NT2/D1 (cell line): Measurements from ENCODE around the gene NIPAL4.

Experiments
- DNase-seq: peaks from one replicate; pipeline ENCODE4 v3.0.0-alpha.2; 2011; ENCODE audit warnings: low read depth, low spot score
- H3K27me3 ChIP-seq: 2 replicates; pipeline ENCODE4 v1.6.0; 2011; ENCODE audit warnings: mild to moderate bottlenecking; ENCODE audit not compliant: insufficient read length, insufficient read depth
- H3K36me3 ChIP-seq: 2 replicates; pipeline ENCODE4 v1.6.1; 2011; ENCODE audit warnings: mild to moderate bottlenecking, low read length, mixed read lengths; ENCODE audit not compliant: insufficient read depth, insufficient read length
- H3K4me1 ChIP-seq: 2 replicates; pipeline ENCODE4 v1.5.1; 2011; ENCODE audit not compliant: insufficient read depth, insufficient read length
- H3K4me3 ChIP-seq: 2 replicates; pipeline ENCODE4 v1.5.1; 2011; ENCODE audit warnings: low read depth; ENCODE audit not compliant: insufficient read length
- H3K9ac ChIP-seq: 2 replicates; pipeline ENCODE4 v1.6.0; 2011; ENCODE audit warnings: low read depth; ENCODE audit not compliant: insufficient read length
- H3K9me3 ChIP-seq: 2 replicates; pipeline ENCODE4 v1.5.1; 2011; ENCODE audit warnings: mild to moderate bottlenecking, low read length; ENCODE audit not compliant: insufficient read depth
- SUZ12 ChIP-seq: IDR thresholded peaks from 2 replicates; pipeline ENCODE4 v1.6.1; 2011; ENCODE audit not compliant: insufficient read length, insufficient read depth; ENCODE audit errors: extremely low read depth
- YY1 ChIP-seq: IDR thresholded peaks from 2 replicates; pipeline ENCODE4 v1.6.1; 2011; ENCODE audit not compliant: insufficient read length, insufficient read depth
- ZNF274 ChIP-seq: IDR thresholded peaks from 2 replicates; pipeline ENCODE4 v1.6.1; 2011; ENCODE audit warnings: mild to moderate bottlenecking, low read depth, low read length

Gene NIPAL4

DNA sequence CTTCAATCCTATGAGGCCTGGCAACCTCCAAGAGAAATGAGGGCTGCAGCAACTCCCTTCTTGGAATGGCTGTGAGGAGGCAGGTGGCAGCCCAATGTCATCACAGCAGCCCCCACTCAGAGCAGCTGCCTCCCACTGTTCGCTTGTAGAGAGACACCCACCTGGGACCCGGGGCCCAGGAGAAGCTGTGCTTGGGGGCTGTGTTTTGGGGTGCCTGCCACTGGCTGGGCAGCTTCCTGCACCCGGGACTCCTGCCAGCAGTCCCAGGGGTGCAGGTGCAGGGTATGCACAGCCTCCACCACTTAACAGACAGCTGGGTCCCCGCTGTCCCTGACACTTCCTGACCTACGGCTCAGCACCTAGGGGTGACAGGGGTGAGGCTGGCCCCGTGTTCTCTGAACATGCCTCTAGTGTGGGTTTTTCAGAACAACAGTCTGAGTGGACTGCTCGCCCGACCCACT is 26.2 kb downstream of the NIPAL4 start:
- no peak for DNase-seq
- Histone ChIP-seq H3K9ac (no peak overlapping the region), H3K36me3 (peaks cover 68% of the 10 kb centered on the region), H3K27me3 (no peaks in the 10 kb centered on the region), H3K4me3 (no peak overlapping the region), H3K4me1 (no peaks in the 10 kb centered on the region), H3K9me3 (no peaks in the 10 kb centered on the region)
- no peak for TF ChIP-seq YY1
- TF ChIP-seq SUZ12: no peak
- TF ChIP-seq ZNF274: no peak

DNA sequence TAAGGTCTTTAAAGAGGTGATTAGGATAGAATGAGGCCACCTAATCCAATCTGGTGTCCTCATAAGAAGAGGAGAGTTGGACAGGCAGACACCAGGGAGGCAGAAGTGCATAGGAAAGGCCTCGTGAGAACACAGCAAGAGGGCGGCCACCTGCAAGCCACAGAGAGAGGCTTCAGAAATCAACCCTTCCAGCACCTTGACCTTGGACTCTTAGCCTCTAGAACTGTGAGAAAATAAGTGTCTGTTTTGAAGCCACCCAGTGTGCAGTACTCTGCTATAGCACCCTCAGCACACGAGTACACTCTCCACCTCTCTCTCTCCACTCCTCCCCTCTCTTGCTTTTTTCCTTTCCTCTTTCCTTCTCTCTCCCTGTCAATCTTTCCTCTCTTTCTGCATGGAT is 26.8 kb downstream of the NIPAL4 start:
- Histone ChIP-seq H3K9ac (no peak overlapping the region), H3K36me3 (peaks cover 68% of the 10 kb centered on the region), H3K9me3 (no peaks in the 10 kb centered on the region), H3K4me1 (no peaks in the 10 kb centered on the region), H3K27me3 (no peaks in the 10 kb centered on the region), H3K4me3 (no peak overlapping the region)
- DNase-seq: no peak
- TF ChIP-seq SUZ12 (no peak), ZNF274 (no peak), YY1 (no peak)

DNA sequence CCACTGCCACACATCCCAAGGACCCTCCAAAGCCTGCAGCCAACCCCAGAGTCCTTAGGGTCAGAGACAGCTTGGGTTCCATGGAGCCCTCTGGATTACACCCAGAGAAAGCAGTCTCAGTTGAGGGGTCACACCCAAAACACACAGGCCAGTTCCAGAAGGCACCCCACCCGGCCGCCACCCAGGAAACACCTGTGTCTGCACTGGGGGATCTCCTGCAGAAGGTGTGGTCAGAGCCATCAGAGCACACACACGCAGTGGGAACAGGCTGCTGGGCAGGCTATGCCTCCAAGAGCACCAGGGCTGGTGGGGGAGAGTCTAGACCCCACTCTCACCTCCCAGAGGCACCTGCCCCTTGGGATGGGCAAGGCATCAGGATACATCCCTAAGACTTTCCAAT is 27.3 kb downstream of the NIPAL4 start:
- Histone ChIP-seq H3K9ac (no peak overlapping the region), H3K27me3 (no peaks in the 10 kb centered on the region), H3K36me3 (peaks cover 70% of the 10 kb centered on the region), H3K4me1 (no peaks in the 10 kb centered on the region), H3K9me3 (no peaks in the 10 kb centered on the region), H3K4me3 (no peak overlapping the region)
- TF ChIP-seq ZNF274 (no peak), YY1 (no peak), SUZ12 (no peak)
- DNase-seq: no peak

- Histone ChIP-seq H3K27me3 (no peaks in the 10 kb centered on the region), H3K9me3 (no peaks in the 10 kb centered on the region), H3K36me3 (peaks cover 73% of the 10 kb centered on the region), H3K4me1 (no peaks in the 10 kb centered on the region), H3K4me3 (no peak overlapping the region), H3K9ac (no peak overlapping the region)
- no peak for DNase-seq
- TF ChIP-seq SUZ12: no peak
- TF ChIP-seq ZNF274: no peak
- no peak for TF ChIP-seq YY1
Observed at GRCh38 chr5:157491471-157491995, 31.5 kb downstream of the NIPAL4 start.

DNA sequence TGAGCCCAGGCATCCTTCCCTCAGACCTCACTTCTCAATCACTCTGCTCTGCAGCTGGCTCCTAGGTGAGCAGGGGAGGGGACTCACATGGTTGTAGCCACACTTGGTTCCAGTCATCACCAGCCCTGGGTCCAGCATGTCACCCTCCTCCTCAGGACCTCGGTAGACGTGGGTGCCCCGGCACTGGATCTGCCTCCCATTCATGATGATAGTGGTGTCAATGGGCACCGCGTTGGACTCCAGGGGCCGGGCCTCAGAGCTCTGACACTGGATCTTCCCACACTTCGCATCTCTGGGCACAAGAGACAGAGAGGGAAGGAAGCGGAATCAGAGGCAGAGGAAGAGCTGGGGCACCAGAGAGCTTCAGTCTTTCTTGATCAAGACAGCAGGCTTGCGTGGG is 32.9 kb downstream of the NIPAL4 start:
- no peak overlapping the region for H3K4me3 ChIP-seq
- no peak for DNase-seq
- H3K27me3 ChIP-seq: no peaks in the 10 kb centered on the region
- H3K9ac ChIP-seq: no peak overlapping the region
- TF ChIP-seq ZNF274 (no peak), SUZ12 (no peak), YY1 (no peak)
- no peaks in the 10 kb centered on the region for H3K4me1 ChIP-seq
- peaks cover 73% of the 10 kb centered on the region for H3K36me3 ChIP-seq
- H3K9me3 ChIP-seq: no peaks in the 10 kb centered on the region

DNA sequence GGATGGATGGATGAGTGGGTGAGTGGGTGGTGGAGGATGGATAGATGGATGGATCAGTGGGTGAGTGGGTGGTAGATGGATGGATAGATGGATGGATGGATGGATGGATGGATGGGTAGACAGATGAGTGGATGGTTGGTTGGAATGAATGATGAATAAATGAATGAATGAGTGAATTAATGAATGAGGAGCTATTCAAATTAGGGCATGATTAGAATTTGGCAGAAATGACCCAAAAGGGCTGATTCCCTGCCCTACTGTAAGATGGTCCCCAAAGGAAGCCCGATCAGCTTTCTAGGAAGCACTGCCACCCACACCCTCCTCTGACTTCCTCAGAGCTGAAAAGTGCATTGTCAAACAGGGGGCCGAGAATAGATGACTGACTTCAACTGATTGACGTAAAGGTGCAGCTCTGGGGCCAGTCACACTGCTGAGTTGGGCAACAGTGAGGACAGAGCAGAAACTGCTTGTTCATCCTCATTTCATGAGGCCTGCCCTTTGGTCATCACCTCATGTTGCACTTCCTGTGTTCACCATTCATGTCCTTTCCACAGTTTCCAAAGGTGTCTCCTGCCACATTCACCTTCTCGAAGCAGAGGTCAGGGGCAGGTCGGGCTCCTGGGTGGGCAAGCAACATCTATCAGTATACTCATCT is 34.3 kb downstream of the NIPAL4 start:
- H3K9me3 ChIP-seq: no peaks in the 10 kb centered on the region
- DNase-seq: no peak
- H3K4me3 ChIP-seq: no peak overlapping the region
- H3K27me3 ChIP-seq: no peaks in the 10 kb centered on the region
- H3K36me3 ChIP-seq: peaks cover 70% of the 10 kb centered on the region
- TF ChIP-seq SUZ12 (no peak), YY1 (no peak), ZNF274 (no peak)
- H3K9ac ChIP-seq: no peak overlapping the region
- H3K4me1 ChIP-seq: no peaks in the 10 kb centered on the region

DNA sequence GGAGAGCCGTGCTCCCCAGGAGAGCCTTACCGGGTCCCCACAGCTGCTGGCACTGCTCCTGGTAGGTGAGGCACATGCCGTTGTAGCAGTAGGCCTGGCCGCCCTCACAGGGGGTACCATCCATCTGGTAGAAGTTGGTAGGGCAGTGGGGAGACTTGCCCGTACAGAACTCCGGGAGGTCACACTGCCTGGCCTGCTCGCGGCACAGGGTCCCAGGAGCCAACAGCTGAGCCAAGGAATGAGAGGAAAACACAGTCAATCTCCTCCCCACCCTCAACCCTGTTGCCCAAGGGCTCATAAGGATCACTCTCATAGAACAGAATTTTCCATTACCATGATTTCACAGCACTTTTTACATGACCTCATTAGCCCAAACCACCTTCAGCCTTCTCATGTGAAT is 36.9 kb downstream of the NIPAL4 start:
- no peak overlapping the region for H3K4me3 ChIP-seq
- H3K9me3 ChIP-seq: no peaks in the 10 kb centered on the region
- H3K9ac ChIP-seq: no peak overlapping the region
- TF ChIP-seq YY1 (no peak), SUZ12 (no peak), ZNF274 (no peak)
- no peaks in the 10 kb centered on the region for H3K27me3 ChIP-seq
- peaks cover 73% of the 10 kb centered on the region for H3K36me3 ChIP-seq
- no peaks in the 10 kb centered on the region for H3K4me1 ChIP-seq
- DNase-seq: no peak
